Calu3 (cell line): Measurements from ENCODE around the gene RASL11A. TPM values are rescaled to one million over a fixed set of nuclear protein-coding genes. Genes with fewer than 3 reads are reported as not detected.

ENCODE experiments used
- BruUV-seq: library from RNA; stranded (reverse); fragments of 400-500 nt; replicated peaks from 2 replicates; lab custom pipeline; 2021; lab: Mats Ljungman, UMichigan
- CTCF ChIA-PET: fragments of 300-600 bp; sonication (Branson Sonifier 250); formaldehyde crosslinking; loops from one replicate; lab custom pipeline; 2022; ENCODE audit warnings: antibody characterized with exemption; lab: Charles Lee
- DNase-seq: peaks from one replicate; pipeline ENCODE4 v3.0.0; 2022
- H3K27ac Mint-ChIP-seq: one replicate; pipeline ENCODE4 v1.8.0; 2022; ENCODE audit warnings: mixed read lengths; ENCODE audit not compliant: unreplicated experiment
- H3K27me3 Mint-ChIP-seq: one replicate; pipeline ENCODE4 v1.8.0; 2022; ENCODE audit warnings: mixed read lengths; ENCODE audit not compliant: unreplicated experiment
- H3K36me3 Mint-ChIP-seq: one replicate; pipeline ENCODE4 v1.8.0; 2022; ENCODE audit warnings: mild to moderate bottlenecking, moderate library complexity, mixed read lengths; ENCODE audit not compliant: insufficient read depth, unreplicated experiment
- H3K4me1 Mint-ChIP-seq: one replicate; pipeline ENCODE4 v1.8.0; 2022; ENCODE audit warnings: mild to moderate bottlenecking, low read depth, mixed read lengths; ENCODE audit not compliant: unreplicated experiment
- H3K4me3 Mint-ChIP-seq: one replicate; pipeline ENCODE4 v1.8.0; 2022; ENCODE audit warnings: mild to moderate bottlenecking, low read depth, moderate library complexity, mixed read lengths; ENCODE audit not compliant: unreplicated experiment
- H3K9me3 Mint-ChIP-seq: one replicate; pipeline ENCODE4 v1.8.0; 2022; ENCODE audit warnings: low read depth, mixed read lengths; ENCODE audit not compliant: unreplicated experiment
- CTCF ChIP-seq: fragments of 200-600 bp; IDR thresholded peaks from one replicate; pipeline ENCODE4 v1.8.0; 2022; ENCODE audit warnings: antibody characterized with exemption; ENCODE audit not compliant: unreplicated experiment
- intact Hi-C: fragments of 100-400 bp; cut with micrococcal nuclease; formaldehyde crosslinking; loops from one replicate; pipeline ENCODE4 v1.10.0; 2022; ENCODE audit not compliant: unreplicated experiment
- total RNA-seq: library from RNA; stranded (reverse); gene quantifications from 2 replicates; pipeline ENCODE4 v1.2.3, GENCODE V29; 2022

The RASL11A gene
- total RNA-seq, 1 experiment from 2014 or later = 1.3 TPM

- Mint-ChIP-seq H3K9me3 (no peaks in the 10 kb centered on the region), H3K27ac (peak overlapping the region; percentile 36), H3K4me1 (peaks cover 8% of the 10 kb centered on the region), H3K36me3 (peaks cover 38% of the 10 kb centered on the region), H3K27me3 (no peaks in the 10 kb centered on the region), H3K4me3 (no peak overlapping the region)
- TF ChIP-seq CTCF = no peak
- CTCF ChIA-PET = no interaction called here
- intact Hi-C loops = no loop called here
- DNase-seq = no peak
- no TSS peak for BruUV-seq
Observed at GRCh38 chr13:27261396-27261795, 9.2 kb upstream of the RASL11A start.

GRCh38 chr13:27263438-27263837 is 7.2 kb upstream of the RASL11A start:
- TF ChIP-seq CTCF = no peak
- Mint-ChIP-seq H3K9me3 (no peaks in the 10 kb centered on the region), H3K27ac (no peak overlapping the region), H3K36me3 (peaks cover 21% of the 10 kb centered on the region), H3K4me3 (no peak overlapping the region), H3K27me3 (no peaks in the 10 kb centered on the region), H3K4me1 (peaks cover 8% of the 10 kb centered on the region)
- intact Hi-C loops = no loop called here
- CTCF ChIA-PET = no interaction called here
- no peak for DNase-seq
- no TSS peak for BruUV-seq

DNA sequence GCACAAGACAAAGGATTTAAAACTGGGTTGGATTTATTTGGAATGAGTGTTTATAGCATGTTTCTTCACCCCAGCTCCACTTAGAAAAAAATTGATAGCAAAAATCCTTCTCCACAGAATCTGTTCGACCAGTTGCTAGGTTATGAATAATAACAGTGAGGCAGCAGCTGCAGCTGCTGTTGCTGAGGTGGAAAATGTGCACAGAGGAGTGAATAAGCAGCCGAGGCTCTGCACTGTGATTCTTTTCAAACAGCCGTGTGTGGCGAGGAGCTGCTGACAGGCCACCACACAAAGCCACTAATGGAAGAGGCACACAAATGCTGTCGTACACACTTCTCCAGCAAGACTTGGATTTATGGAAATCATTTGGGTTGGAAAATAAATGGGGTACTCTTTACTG is 6.4 kb upstream of the RASL11A start:
- Mint-ChIP-seq H3K27me3 (no peaks in the 10 kb centered on the region), H3K4me1 (peaks cover 8% of the 10 kb centered on the region), H3K36me3 (peaks cover 19% of the 10 kb centered on the region), H3K27ac (no peak overlapping the region), H3K9me3 (no peaks in the 10 kb centered on the region), H3K4me3 (no peak overlapping the region)
- DNase-seq = no peak
- no TSS peak for BruUV-seq
- TF ChIP-seq CTCF = no peak
- intact Hi-C loops = no loop called here
- CTCF ChIA-PET = no interaction called here

DNA sequence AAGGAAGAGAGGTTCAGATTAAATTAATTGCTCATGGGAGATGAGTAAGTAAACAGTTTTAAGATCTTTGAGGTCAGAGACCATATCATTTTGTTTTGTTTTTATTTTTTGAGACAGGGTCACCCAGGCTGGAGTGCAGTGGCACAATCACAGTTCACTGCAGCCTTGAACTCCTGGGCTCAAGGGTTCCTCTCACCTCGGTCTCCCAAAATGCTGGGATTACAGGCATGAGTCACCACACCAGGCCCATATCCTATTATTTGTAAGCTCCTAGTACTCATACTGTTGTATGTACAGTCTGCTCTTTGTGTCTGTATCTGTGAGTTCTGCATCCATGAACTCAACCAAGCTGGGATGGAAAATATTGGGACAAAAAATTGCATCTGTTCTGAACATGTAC is 6.0 kb upstream of the RASL11A start:
- H3K4me3 Mint-ChIP-seq = no peak overlapping the region
- H3K9me3 Mint-ChIP-seq = no peaks in the 10 kb centered on the region
- intact Hi-C loops = no loop called here
- CTCF ChIA-PET = no interaction called here
- peaks cover 7% of the 10 kb centered on the region for H3K4me1 Mint-ChIP-seq
- no peaks in the 10 kb centered on the region for H3K27me3 Mint-ChIP-seq
- TF ChIP-seq CTCF = no peak
- H3K27ac Mint-ChIP-seq = no peak overlapping the region
- no peak for DNase-seq
- BruUV-seq = no TSS peak
- peaks cover 14% of the 10 kb centered on the region for H3K36me3 Mint-ChIP-seq
